B cell (primary cell): ENCODE data around the gene FCER2. TPM values are rescaled to one million over a fixed set of nuclear protein-coding genes. Genes with fewer than 3 reads are reported as not detected.
A peak's percentile ranks its signal among the peaks of the same experiment; 100 is the strongest.

Experiments
- ATAC-seq: fragments of 200-7000 bp; cut with Tn5 transposase; one replicate; pipeline ENCODE4 v1.10.0; 2021; ENCODE audit warnings: low read depth, mild to moderate bottlenecking, moderate number of reproducible peaks, moderate library complexity
- CTCF ChIA-PET: fragments of 350-600 bp; sonication (Branson Sonifier 250); formaldehyde crosslinking; loops from one replicate; lab custom pipeline; 2021; ENCODE audit warnings: antibody characterized with exemption, inconsistent platforms; lab: Charles Lee
- POLR2A ChIA-PET: fragments of 350-600 bp; sonication (Branson Sonifier 250); formaldehyde crosslinking; loops from one replicate; lab custom pipeline; 2021; ENCODE audit warnings: antibody characterized with exemption; lab: Charles Lee
- DNase-seq: peaks from one replicate; pipeline ENCODE4 v3.0.0; 2013
- H2AFZ ChIP-seq: 2 replicates; pipeline ENCODE4 v1.6.1; 2012; ENCODE audit warnings: mild to moderate bottlenecking, low read depth, low read length; ENCODE audit not compliant: insufficient read depth, poor library complexity, severe bottlenecking
- H3K27ac ChIP-seq, 2 donors: 1 replicate in 1 of 2; 2 replicates in 1 of 2; pipeline ENCODE4 v1.5.1; 2012 to 2013; ENCODE audit warnings: low read length in 2 of 2, mild to moderate bottlenecking in 2 of 2, moderate library complexity in 1 of 2
- H3K27me3 ChIP-seq, 4 experiments: fragments of 200-600 bp in 1 of 4; sonication (generic) in 1 of 4; replicated peaks in 1 of 4; 1 replicate in 2 of 4; 2 replicates in 2 of 4; pipeline versions ENCODE4 v1.6.1 to v1.7.0; 2013 to 2016; ENCODE audit warnings: low read length in 3 of 4, mild to moderate bottlenecking in 2 of 4, mixed read lengths in 1 of 4, moderate library complexity in 1 of 4; ENCODE audit not compliant: insufficient read depth in 4 of 4, control insufficient read depth in 3 of 4; ENCODE audit errors: control extremely low read depth in 1 of 4
- H3K36me3 ChIP-seq, 2 experiments: replicated peaks in 1 of 2; 1 replicate in 1 of 2; 2 replicates in 1 of 2; pipeline versions ENCODE4 v1.6.1 to v1.7.1; 2013; ENCODE audit warnings: low read length in 1 of 2; ENCODE audit not compliant: insufficient read depth in 2 of 2, control insufficient read depth in 1 of 2; ENCODE audit errors: control extremely low read depth in 1 of 2, extremely low read depth in 1 of 2
- H3K4me1 ChIP-seq, 2 donors: fragments of 200-600 bp in 1 of 2; sonication (generic) in 1 of 2; 1 replicate in 1 of 2; 2 replicates in 1 of 2; pipeline versions ENCODE4 v1.5.1 to v1.6.1; 2013 to 2017; ENCODE audit warnings: low read length in 2 of 2; ENCODE audit not compliant: control insufficient read depth in 2 of 2, insufficient read depth in 2 of 2
- H3K4me2 ChIP-seq: replicated peaks from 2 replicates; pipeline ENCODE3; 2012; ENCODE audit warnings: mild to moderate bottlenecking, low read depth, low read length; ENCODE audit not compliant: poor library complexity, severe bottlenecking
- H3K4me3 ChIP-seq, 5 experiments: fragments of 200-600 bp in 1 of 5; sonication (generic) in 1 of 5; 1 replicate in 3 of 5; 2 replicates in 2 of 5; pipeline versions ENCODE4 v1.5.1 to v1.7.0; 2011 to 2016; ENCODE audit warnings: low read length in 4 of 5, mild to moderate bottlenecking in 4 of 5, low read depth in 2 of 5, control low read depth in 1 of 5, moderate library complexity in 1 of 5; ENCODE audit not compliant: insufficient read depth in 1 of 5; ENCODE audit errors: control extremely low read depth in 1 of 5, extremely low read depth in 1 of 5
- H3K79me2 ChIP-seq: fragments of 200-600 bp; sonication (generic); one replicate; pipeline ENCODE4 v1.6.0; 2016; ENCODE audit warnings: low read length; ENCODE audit not compliant: control insufficient read depth, insufficient read depth
- H3K9ac ChIP-seq: fragments of 200-600 bp; sonication (generic); 2 replicates; pipeline ENCODE4 v1.6.1; 2017; ENCODE audit warnings: mild to moderate bottlenecking, low read length, moderate library complexity
- H3K9me3 ChIP-seq, 3 donors: one replicate each; pipeline versions ENCODE4 v1.6.1 to v1.7.1; 2013; ENCODE audit warnings: low read length in 2 of 3; ENCODE audit not compliant: control insufficient read depth in 2 of 3, insufficient read depth in 1 of 3; ENCODE audit errors: control extremely low read depth in 1 of 3
- H4K20me1 ChIP-seq: 2 replicates; pipeline ENCODE4 v1.6.0; 2012; ENCODE audit warnings: mild to moderate bottlenecking, low read length; ENCODE audit not compliant: insufficient read depth, control insufficient read depth, poor library complexity, severe bottlenecking
- H3K27ac Mint-ChIP-seq: one replicate; pipeline ENCODE4 v1.8.0; 2021; ENCODE audit warnings: mixed read lengths
- H3K27me3 Mint-ChIP-seq: one replicate; pipeline ENCODE4 v1.8.0; 2021; ENCODE audit warnings: mixed read lengths
- H3K4me1 Mint-ChIP-seq: one replicate; pipeline ENCODE4 v1.8.0; 2021; ENCODE audit warnings: mixed read lengths
- H3K4me3 Mint-ChIP-seq: one replicate; pipeline ENCODE4 v1.8.0; 2021; ENCODE audit warnings: mixed read lengths
- H3K9me3 Mint-ChIP-seq: one replicate; pipeline ENCODE4 v1.8.0; 2022; ENCODE audit warnings: mixed read lengths; ENCODE audit not compliant: insufficient read depth
- EZH2 ChIP-seq: IDR thresholded peaks from 2 replicates; pipeline ENCODE4 v1.6.1; 2012; ENCODE audit warnings: borderline replicate concordance, low read depth, mild to moderate bottlenecking, moderate library complexity, low read length; ENCODE audit not compliant: insufficient read depth, poor library complexity, severe bottlenecking
- WGBS: methylation state at CpG from one replicate; pipeline ENCODE4 v1.1.5; 2013; ENCODE audit warnings: missing lambda C conversion rate; ENCODE audit not compliant: insufficient coverage; 5-methylcytosine and 5-hydroxymethylcytosine counted together
- intact Hi-C: fragments of 100-400 bp; cut with micrococcal nuclease; formaldehyde crosslinking; loops from one replicate; pipeline ENCODE4 v1.10.0; 2022
- polyA plus RNA-seq: library from polyadenylated mRNA; depleted of rRNA; stranded (reverse); fragments of >200 nt; gene quantifications from 2 replicates; pipeline ENCODE4 v1.2.3, GENCODE V29; 2012
- total RNA-seq, 2 donors: library from RNA; stranded (reverse); fragments of 120-200 nt in 1 of 2; gene quantifications; 1 replicate in 1 of 2; 2 replicates in 1 of 2; pipeline versions ENCODE4 v1.2.3 to v1.2.4, GENCODE V29; 2013 to 2022
- TF ChIP-seq, protein P1 (sequence below): fragments of 200-600 bp; IDR thresholded peaks from one replicate; pipeline ENCODE4 v1.8.0; 2022; ENCODE audit warnings: antibody characterized with exemption, mild to moderate bottlenecking

Gene FCER2
- total and polyA plus RNA-seq, 2 donors (not counting 1 experiment from before 2014, with no cell fraction given), result 17.1 to 419 TPM

GRCh38 chr19:7657131-7657751, 44.7 kb downstream of the FCER2 start:
- Mint-ChIP-seq H3K9me3 (no peaks in the 10 kb centered on the region), H3K27me3 (no peaks in the 10 kb centered on the region), H3K4me1 (peaks cover 14% of the 10 kb centered on the region), H3K27ac (no peak overlapping the region), H3K4me3 (no peak overlapping the region)
- ChIA-PET POLR2A (interaction anchor here (0.6 to 0.7 kb wide), 3 partner anchors 45 to 1215 kb away, joined by 3 to 5 read pairs (median 4); partner anchors contain the start of gene FCER2), CTCF (interaction anchor here (1.0 to 8.7 kb wide), 4 partner anchors 17 to 212 kb away, joined by 3 to 100 read pairs (median 6); partner anchors contain the start of gene TRAPPC5)
- peak overlapping the region; percentile 24 to 84 for H3K27ac ChIP-seq
- H3K4me2 ChIP-seq, result no peak overlapping the region
- H3K36me3 ChIP-seq, result no peaks in the 10 kb centered on the region
- peaks cover 9 to 21% of the 10 kb centered on the region in 2 donors for H3K4me1 ChIP-seq
- ATAC-seq (no peak), DNase-seq (no peak)
- no peak overlapping the region for H3K4me3 ChIP-seq
- 60% methylated on average over 7 of the region's 14 CpGs for WGBS
- intact Hi-C loops, result no loop called here
- H3K27me3 ChIP-seq, result no peaks in the 10 kb centered on the region
- H2AFZ ChIP-seq, result no peak overlapping the region
- no peak overlapping the region for H3K9ac ChIP-seq
- H4K20me1 ChIP-seq, result no peaks in the 10 kb centered on the region
- no peak for TF ChIP-seq EZH2
- TF ChIP-seq, protein P1, sequence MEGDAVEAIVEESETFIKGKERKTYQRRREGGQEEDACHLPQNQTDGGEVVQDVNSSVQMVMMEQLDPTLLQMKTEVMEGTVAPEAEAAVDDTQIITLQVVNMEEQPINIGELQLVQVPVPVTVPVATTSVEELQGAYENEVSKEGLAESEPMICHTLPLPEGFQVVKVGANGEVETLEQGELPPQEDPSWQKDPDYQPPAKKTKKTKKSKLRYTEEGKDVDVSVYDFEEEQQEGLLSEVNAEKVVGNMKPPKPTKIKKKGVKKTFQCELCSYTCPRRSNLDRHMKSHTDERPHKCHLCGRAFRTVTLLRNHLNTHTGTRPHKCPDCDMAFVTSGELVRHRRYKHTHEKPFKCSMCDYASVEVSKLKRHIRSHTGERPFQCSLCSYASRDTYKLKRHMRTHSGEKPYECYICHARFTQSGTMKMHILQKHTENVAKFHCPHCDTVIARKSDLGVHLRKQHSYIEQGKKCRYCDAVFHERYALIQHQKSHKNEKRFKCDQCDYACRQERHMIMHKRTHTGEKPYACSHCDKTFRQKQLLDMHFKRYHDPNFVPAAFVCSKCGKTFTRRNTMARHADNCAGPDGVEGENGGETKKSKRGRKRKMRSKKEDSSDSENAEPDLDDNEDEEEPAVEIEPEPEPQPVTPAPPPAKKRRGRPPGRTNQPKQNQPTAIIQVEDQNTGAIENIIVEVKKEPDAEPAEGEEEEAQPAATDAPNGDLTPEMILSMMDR, result no peak
- H3K9me3 ChIP-seq, result no peaks in the 10 kb centered on the region
- H3K79me2 ChIP-seq, result no peaks in the 10 kb centered on the region

DNA sequence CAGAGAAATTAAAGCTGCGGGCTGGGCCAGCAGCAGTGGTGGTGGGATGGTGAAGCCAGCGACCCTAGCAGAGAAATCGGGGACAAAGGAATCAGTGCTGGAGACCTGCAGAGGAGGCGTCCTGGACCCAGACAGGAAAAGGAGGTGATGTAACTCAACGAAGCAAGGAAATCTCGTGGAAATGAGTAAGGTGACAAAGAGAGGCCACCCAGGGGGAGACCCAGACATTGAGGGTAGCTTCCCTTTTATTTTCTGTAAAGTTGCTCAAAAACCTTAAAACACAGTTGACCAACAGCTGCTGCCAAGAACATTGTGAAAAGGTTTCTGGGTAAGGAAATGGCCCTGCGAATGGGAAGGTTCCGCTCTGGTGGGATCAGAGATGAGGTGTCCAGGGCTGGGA, 46.4 kb downstream of the FCER2 start:
- Histone ChIP-seq H3K4me1 (peaks cover 9 to 23% of the 10 kb centered on the region in 2 donors), H3K9ac (no peak overlapping the region), H4K20me1 (no peaks in the 10 kb centered on the region), H3K9me3 (no peaks in the 10 kb centered on the region), H3K27me3 (no peaks in the 10 kb centered on the region), H3K27ac (no peak overlapping the region), H3K4me2 (no peak overlapping the region), H3K4me3 (no peak overlapping the region), H3K36me3 (no peaks in the 10 kb centered on the region), H3K79me2 (no peaks in the 10 kb centered on the region), H2AFZ (peak overlapping the region; percentile 22)
- ATAC-seq (no peak), DNase-seq (no peak)
- Mint-ChIP-seq H3K27ac (peak overlapping the region; percentile 53), H3K27me3 (no peaks in the 10 kb centered on the region), H3K4me3 (peak overlapping the region; percentile 16), H3K4me1 (peaks cover 17% of the 10 kb centered on the region), H3K9me3 (no peaks in the 10 kb centered on the region)
- 62% methylated on average over 8 of the region's 8 CpGs for WGBS
- intact Hi-C loops, result no loop called here
- TF ChIP-seq, protein P1, result no peak
- TF ChIP-seq EZH2, result no peak
- POLR2A ChIA-PET, result no interaction called here
- CTCF ChIA-PET, result interaction anchor here (0.6 to 8.7 kb wide), 8 partner anchors 25 to 273 kb away, joined by 3 to 100 read pairs (median 4); partner anchors contain the start of gene TRAPPC5
